ENCODE measurements around the gene SLC44A1. TPM values are rescaled to one million over a fixed set of nuclear protein-coding genes. Genes with fewer than 3 reads are reported as not detected.
A peak's percentile ranks its signal among the peaks of the same experiment; 100 is the strongest.

SLC44A1 gene
- total and polyA plus RNA-seq, 8 donors, result 58.0 to 79.8 (median 73.9) TPM

- intact Hi-C loops (cut with DNase I), result no loop called here
- H3K27ac ChIP-seq, result no peak overlapping the region
- peaks cover 0 to 7% of the 10 kb centered on the region in 2 donors for H3K36me3 ChIP-seq
- DNase-seq (no peak), ATAC-seq (no peak)
- H3K9me3 ChIP-seq, result no peaks in the 10 kb centered on the region
- H3K4me3 ChIP-seq, result no peak overlapping the region
- TF ChIP-seq CTCF (IDR thresholded peaks at IDR 0.05), result no peak
- no peaks in the 10 kb centered on the region for H3K4me1 ChIP-seq
- H3K27me3 ChIP-seq, result no peaks in the 10 kb centered on the region
Observed at GRCh38 chr9:105331755-105332154, 87.3 kb downstream of the SLC44A1 start.

- no peak for ATAC-seq
- Histone ChIP-seq H3K4me3 (no peak overlapping the region), H3K9me3 (no peaks in the 10 kb centered on the region), H3K27me3 (no peaks in the 10 kb centered on the region), H3K36me3 (peaks cover 0 to 14% of the 10 kb centered on the region in 2 donors), H3K27ac (no peak overlapping the region), H3K4me1 (no peaks in the 10 kb centered on the region)
- no peak for TF ChIP-seq CTCF (IDR thresholded peaks at IDR 0.05)
- intact Hi-C loops (cut with DNase I), result no loop called here
- DNase-seq, result no peak
Observed at GRCh38 chr9:105332471-105332870, 88.0 kb downstream of the SLC44A1 start.

GRCh38 chr9:105333076-105333475, 88.6 kb downstream of the SLC44A1 start:
- ATAC-seq (no peak), DNase-seq (no peak)
- H3K4me1 ChIP-seq, result no peaks in the 10 kb centered on the region
- intact Hi-C loops (cut with DNase I), result no loop called here
- no peak overlapping the region for H3K4me3 ChIP-seq
- no peaks in the 10 kb centered on the region for H3K9me3 ChIP-seq
- no peak for TF ChIP-seq CTCF (IDR thresholded peaks at IDR 0.05)
- no peaks in the 10 kb centered on the region for H3K27me3 ChIP-seq
- H3K27ac ChIP-seq, result no peak overlapping the region
- H3K36me3 ChIP-seq, result peaks cover 0 to 19% of the 10 kb centered on the region in 2 donors

- H3K9me3 ChIP-seq, result no peaks in the 10 kb centered on the region
- ATAC-seq, result no peak
- intact Hi-C loops (cut with DNase I), result no loop called here
- TF ChIP-seq CTCF (IDR thresholded peaks at IDR 0.05), result no peak
- H3K27ac ChIP-seq, result no peak overlapping the region
- peaks cover 0 to 19% of the 10 kb centered on the region in 2 donors for H3K36me3 ChIP-seq
- H3K4me3 ChIP-seq, result no peak overlapping the region
- DNase-seq, result no peak
- no peaks in the 10 kb centered on the region for H3K4me1 ChIP-seq
- H3K27me3 ChIP-seq, result no peaks in the 10 kb centered on the region
Observed at GRCh38 chr9:105333811-105334210, 89.4 kb downstream of the SLC44A1 start.

- Histone ChIP-seq H3K9me3 (no peaks in the 10 kb centered on the region), H3K27ac (no peak overlapping the region), H3K36me3 (peaks cover 0 to 19% of the 10 kb centered on the region in 2 donors), H3K4me1 (peaks cover 0 to 11% of the 10 kb centered on the region in 2 donors), H3K27me3 (no peaks in the 10 kb centered on the region), H3K4me3 (no peak overlapping the region)
- no peak for DNase-seq
- intact Hi-C loops (cut with DNase I), result no loop called here
- ATAC-seq, result peak; percentile 77
- TF ChIP-seq CTCF (IDR thresholded peaks at IDR 0.05), result no peak
Observed at GRCh38 chr9:105338308-105338707, 93.9 kb downstream of the SLC44A1 start.

Data from left lung (tissue), 10 donors.